Activated CD8-positive, alpha-beta T cell treated with anti-CD3 and anti-CD28 coated beads, Interleukin-2, amount 10 ng/mL, durations not matched to agents 7 days and 5 days (primary cell): Measurements from ENCODE around the gene VSNL1. TPM values are rescaled to one million over a fixed set of nuclear protein-coding genes. Genes with fewer than 3 reads are reported as not detected.

Experiments
- ATAC-seq: fragments of 150-1000 bp; cut with Tn5 transposase; one replicate; pipeline ENCODE4 v1.10.0; 2021; ENCODE audit warnings: moderate library complexity
- CTCF ChIA-PET: fragments of 350-600 bp; sonication (Branson Sonifier 250); formaldehyde crosslinking; loops from one replicate; lab custom pipeline; 2021; ENCODE audit warnings: antibody characterized with exemption; lab: Charles Lee
- POLR2A ChIA-PET: fragments of 350-600 bp; sonication (Branson Sonifier 250); formaldehyde crosslinking; loops from one replicate; lab custom pipeline; 2021; ENCODE audit warnings: antibody characterized with exemption; lab: Charles Lee
- DNase-seq: peaks from one replicate; pipeline ENCODE4 v3.0.0-alpha.2; 2020
- H3K27ac Mint-ChIP-seq: one replicate; pipeline ENCODE4 v1.8.0; 2021; ENCODE audit warnings: mild to moderate bottlenecking, mixed read lengths
- H3K27me3 Mint-ChIP-seq: one replicate; pipeline ENCODE4 v1.8.0; 2021; ENCODE audit warnings: low read depth, mixed read lengths
- H3K36me3 Mint-ChIP-seq: one replicate; pipeline ENCODE4 v1.8.0; 2021; ENCODE audit warnings: low read depth, mixed read lengths
- H3K4me1 Mint-ChIP-seq: one replicate; pipeline ENCODE4 v1.8.0; 2021; ENCODE audit warnings: low read depth, mixed read lengths
- H3K4me3 Mint-ChIP-seq: one replicate; pipeline ENCODE4 v1.8.0; 2021; ENCODE audit warnings: mild to moderate bottlenecking, mixed read lengths
- H3K9me3 Mint-ChIP-seq: one replicate; pipeline ENCODE4 v1.8.0; 2022; ENCODE audit warnings: mixed read lengths; ENCODE audit not compliant: insufficient read depth
- total RNA-seq, 2 experiments: library from RNA; stranded (reverse); gene quantifications; one replicate each; pipeline ENCODE4 v1.2.3, GENCODE V29; 2021

VSNL1 gene
- total RNA-seq, 2 experiments from 2014 or later = not detected

GRCh38 chr2:17606851-17607250 is 66.4 kb downstream of the VSNL1 start:
- Mint-ChIP-seq H3K4me1 (no peaks in the 10 kb centered on the region), H3K36me3 (no peaks in the 10 kb centered on the region), H3K9me3 (no peaks in the 10 kb centered on the region), H3K27me3 (peaks cover 3% of the 10 kb centered on the region), H3K4me3 (no peak overlapping the region), H3K27ac (no peak overlapping the region)
- POLR2A ChIA-PET = no interaction called here
- DNase-seq (no peak), ATAC-seq (no peak)
- CTCF ChIA-PET = no interaction called here

DNA sequence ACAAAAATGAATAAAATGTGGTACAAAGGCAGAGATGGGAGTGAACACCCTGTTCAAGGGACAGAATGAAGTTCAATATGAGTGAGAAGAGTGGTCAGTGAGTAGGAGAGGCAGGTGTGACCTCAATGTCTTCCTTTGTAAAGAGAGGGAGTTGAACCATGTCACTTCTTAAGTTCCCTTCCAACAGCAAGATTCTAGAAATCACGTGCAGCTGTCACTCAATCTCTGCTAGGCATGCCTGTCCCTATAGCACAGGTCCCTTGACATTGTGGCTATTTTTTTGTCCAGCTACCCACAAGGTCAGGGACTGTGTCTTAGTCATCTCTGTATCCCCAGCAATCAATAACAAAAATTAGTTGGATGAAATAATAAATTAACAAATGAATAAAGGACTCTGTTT is 66.9 kb downstream of the VSNL1 start:
- no peak overlapping the region for H3K4me3 Mint-ChIP-seq
- H3K36me3 Mint-ChIP-seq = no peaks in the 10 kb centered on the region
- DNase-seq = no peak
- H3K27ac Mint-ChIP-seq = no peak overlapping the region
- H3K27me3 Mint-ChIP-seq = peaks cover 3% of the 10 kb centered on the region
- H3K9me3 Mint-ChIP-seq = no peaks in the 10 kb centered on the region
- CTCF ChIA-PET = interaction anchor here (0.9 kb wide), 1 partner anchor 64 kb away, joined by 3 read pairs; no protein-coding TSS in a partner anchor
- H3K4me1 Mint-ChIP-seq = no peaks in the 10 kb centered on the region
- POLR2A ChIA-PET = no interaction called here
- no peak for ATAC-seq

GRCh38 chr2:17608251-17608650 is 67.8 kb downstream of the VSNL1 start:
- Mint-ChIP-seq H3K4me3 (no peak overlapping the region), H3K36me3 (no peaks in the 10 kb centered on the region), H3K27ac (no peak overlapping the region), H3K4me1 (no peaks in the 10 kb centered on the region), H3K27me3 (peaks cover 3% of the 10 kb centered on the region), H3K9me3 (no peaks in the 10 kb centered on the region)
- ChIA-PET POLR2A (no interaction called here), CTCF (interaction anchor here (0.9 kb wide), 1 partner anchor 63 kb away, joined by 3 read pairs; no protein-coding TSS in a partner anchor)
- DNase-seq = no peak
- no peak for ATAC-seq

GRCh38 chr2:17610521-17610920 is 70.0 kb downstream of the VSNL1 start:
- CTCF ChIA-PET = no interaction called here
- Mint-ChIP-seq H3K27me3 (peaks cover 3% of the 10 kb centered on the region), H3K27ac (no peak overlapping the region), H3K9me3 (no peaks in the 10 kb centered on the region), H3K36me3 (no peaks in the 10 kb centered on the region), H3K4me1 (no peaks in the 10 kb centered on the region), H3K4me3 (no peak overlapping the region)
- POLR2A ChIA-PET = no interaction called here
- no peak for DNase-seq
- ATAC-seq = no peak

GRCh38 chr2:17611036-17611435 is 70.5 kb downstream of the VSNL1 start:
- Mint-ChIP-seq H3K27me3 (peaks cover 3% of the 10 kb centered on the region), H3K4me3 (no peak overlapping the region), H3K4me1 (no peaks in the 10 kb centered on the region), H3K27ac (no peak overlapping the region), H3K9me3 (no peaks in the 10 kb centered on the region), H3K36me3 (no peaks in the 10 kb centered on the region)
- CTCF ChIA-PET = no interaction called here
- no peak for DNase-seq
- POLR2A ChIA-PET = no interaction called here
- no peak for ATAC-seq

DNA sequence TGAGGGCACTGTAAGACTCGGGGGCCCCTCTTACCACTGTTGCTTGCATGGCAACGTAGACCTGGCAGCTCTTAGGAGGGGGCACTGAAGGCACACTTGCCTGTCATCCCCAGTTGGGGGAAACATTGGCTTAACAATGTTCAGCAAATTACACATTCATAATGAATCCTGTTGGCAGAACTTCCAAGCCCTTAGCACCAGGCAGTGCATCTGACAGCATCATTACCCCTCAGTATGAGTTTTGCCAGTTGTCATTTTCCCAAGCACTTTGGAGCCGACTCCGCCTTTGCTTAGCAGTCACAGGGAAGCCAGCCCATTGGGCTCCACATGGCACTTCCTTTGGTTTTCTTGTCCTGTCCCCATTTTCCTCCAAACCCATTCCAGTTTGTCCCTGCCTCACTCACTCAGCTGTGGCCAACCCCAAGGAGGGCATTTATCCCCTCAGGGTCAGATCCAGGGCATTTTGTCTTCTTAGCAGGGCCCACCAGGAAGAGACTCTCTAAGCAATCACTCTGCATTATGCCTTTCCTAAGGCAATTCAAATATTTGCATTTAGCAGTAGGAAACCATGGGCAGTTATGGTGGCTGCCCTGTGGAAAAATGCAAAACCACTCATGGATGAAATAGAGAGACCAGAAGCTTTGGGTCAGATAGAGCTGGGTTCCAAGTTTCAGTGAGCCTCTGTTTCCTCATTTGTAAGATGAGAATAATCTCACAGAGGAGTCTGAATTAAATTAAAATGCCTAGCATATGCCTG is 73.9 kb downstream of the VSNL1 start:
- CTCF ChIA-PET = no interaction called here
- POLR2A ChIA-PET = no interaction called here
- H3K27ac Mint-ChIP-seq = no peak overlapping the region
- ATAC-seq = no peak
- DNase-seq = no peak
- H3K4me1 Mint-ChIP-seq = no peaks in the 10 kb centered on the region
- no peaks in the 10 kb centered on the region for H3K36me3 Mint-ChIP-seq
- H3K27me3 Mint-ChIP-seq = peaks cover 3% of the 10 kb centered on the region
- no peaks in the 10 kb centered on the region for H3K9me3 Mint-ChIP-seq
- H3K4me3 Mint-ChIP-seq = no peak overlapping the region

- Mint-ChIP-seq H3K27me3 (peaks cover 3% of the 10 kb centered on the region), H3K4me1 (no peaks in the 10 kb centered on the region), H3K9me3 (no peaks in the 10 kb centered on the region), H3K27ac (no peak overlapping the region), H3K36me3 (no peaks in the 10 kb centered on the region), H3K4me3 (no peak overlapping the region)
- DNase-seq (no peak), ATAC-seq (no peak)
- POLR2A ChIA-PET = no interaction called here
- CTCF ChIA-PET = no interaction called here
Measured at GRCh38 chr2:17615147-17615546, 74.7 kb downstream of the VSNL1 start.

DNA sequence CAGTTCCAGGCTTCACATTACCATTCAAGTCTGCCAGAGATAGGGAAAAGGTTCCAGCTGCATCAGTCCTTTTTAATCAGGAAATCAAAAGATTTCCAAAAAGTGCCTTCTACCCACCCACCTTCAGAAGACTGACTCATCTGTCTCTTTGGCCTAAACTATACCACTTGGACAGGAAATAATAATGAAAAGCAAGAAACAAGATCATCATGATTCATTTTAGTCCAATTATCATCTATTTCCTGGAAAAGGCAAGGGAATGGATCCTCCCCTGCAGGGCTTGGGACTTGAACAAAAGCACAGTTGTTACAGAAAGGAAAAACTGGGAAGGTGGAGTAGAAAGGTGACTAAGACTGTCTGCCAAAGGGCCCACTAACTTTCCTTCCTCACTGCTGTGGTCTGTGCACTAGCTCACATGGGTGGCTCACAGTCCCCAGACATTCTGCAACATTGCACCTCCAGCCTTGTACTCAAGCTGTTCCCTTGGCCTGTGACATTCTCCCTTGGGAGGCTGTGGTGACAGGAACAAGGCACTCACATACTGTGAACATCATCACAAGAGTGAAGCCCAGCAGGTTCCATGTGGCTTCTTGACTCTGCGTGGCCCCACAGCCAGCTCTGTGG is 75.3 kb downstream of the VSNL1 start:
- no peak for DNase-seq
- POLR2A ChIA-PET = no interaction called here
- Mint-ChIP-seq H3K36me3 (no peaks in the 10 kb centered on the region), H3K4me3 (no peak overlapping the region), H3K27ac (no peak overlapping the region), H3K9me3 (no peaks in the 10 kb centered on the region), H3K27me3 (no peaks in the 10 kb centered on the region), H3K4me1 (no peaks in the 10 kb centered on the region)
- CTCF ChIA-PET = no interaction called here
- ATAC-seq = no peak

GRCh38 chr2:17616405-17616804 is 75.9 kb downstream of the VSNL1 start:
- H3K27ac Mint-ChIP-seq = no peak overlapping the region
- ATAC-seq = no peak
- DNase-seq = no peak
- H3K4me1 Mint-ChIP-seq = no peaks in the 10 kb centered on the region
- ChIA-PET POLR2A (no interaction called here), CTCF (no interaction called here)
- H3K4me3 Mint-ChIP-seq = no peak overlapping the region
- no peaks in the 10 kb centered on the region for H3K27me3 Mint-ChIP-seq
- H3K9me3 Mint-ChIP-seq = no peaks in the 10 kb centered on the region
- H3K36me3 Mint-ChIP-seq = no peaks in the 10 kb centered on the region

DNA sequence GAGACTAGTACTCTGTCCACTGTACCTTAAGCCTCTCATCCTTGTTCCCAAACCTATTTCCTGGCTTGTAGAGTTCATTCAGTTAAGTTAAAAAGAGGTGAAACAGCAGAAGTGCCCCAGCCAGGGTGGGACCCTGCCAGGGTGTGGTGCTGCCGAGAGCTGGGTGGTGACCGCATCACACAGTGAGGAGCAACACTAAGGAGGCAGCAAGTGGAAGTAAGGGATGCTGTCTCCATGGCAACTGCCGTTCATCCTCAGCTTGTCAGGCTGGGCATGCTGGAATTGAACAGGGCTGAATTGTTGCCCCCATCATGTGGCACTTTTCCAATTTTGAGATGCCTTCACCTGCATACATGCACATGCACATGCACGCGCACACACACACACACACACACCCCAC is 77.0 kb downstream of the VSNL1 start:
- no peaks in the 10 kb centered on the region for H3K27me3 Mint-ChIP-seq
- CTCF ChIA-PET = no interaction called here
- POLR2A ChIA-PET = no interaction called here
- H3K9me3 Mint-ChIP-seq = no peaks in the 10 kb centered on the region
- no peak overlapping the region for H3K27ac Mint-ChIP-seq
- ATAC-seq = no peak
- no peak for DNase-seq
- H3K4me1 Mint-ChIP-seq = no peaks in the 10 kb centered on the region
- H3K4me3 Mint-ChIP-seq = no peak overlapping the region
- H3K36me3 Mint-ChIP-seq = no peaks in the 10 kb centered on the region

DNA sequence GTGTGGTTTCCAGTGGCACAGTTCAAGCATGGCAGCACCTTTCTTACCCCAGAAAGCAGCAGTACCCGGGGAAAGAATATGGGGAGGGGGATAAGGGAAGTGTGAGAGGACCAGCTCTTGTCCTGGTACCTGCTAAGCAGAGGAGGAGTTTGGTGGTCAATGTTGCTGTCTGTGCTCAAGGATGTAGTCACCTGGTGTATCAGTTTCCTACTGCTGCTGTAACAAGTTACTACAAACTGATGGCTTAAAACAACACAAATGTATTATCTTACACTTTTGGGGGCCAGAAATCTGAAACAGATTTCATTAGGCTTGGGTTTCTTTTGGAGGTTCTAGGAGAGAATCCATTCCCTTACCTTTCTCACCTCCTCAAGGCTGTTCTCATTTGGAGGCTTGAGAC is 77.5 kb downstream of the VSNL1 start:
- H3K4me3 Mint-ChIP-seq = no peak overlapping the region
- no peaks in the 10 kb centered on the region for H3K4me1 Mint-ChIP-seq
- no peak for DNase-seq
- ChIA-PET CTCF (no interaction called here), POLR2A (no interaction called here)
- no peaks in the 10 kb centered on the region for H3K36me3 Mint-ChIP-seq
- ATAC-seq = no peak
- H3K27me3 Mint-ChIP-seq = no peaks in the 10 kb centered on the region
- H3K9me3 Mint-ChIP-seq = no peaks in the 10 kb centered on the region
- no peak overlapping the region for H3K27ac Mint-ChIP-seq

DNA sequence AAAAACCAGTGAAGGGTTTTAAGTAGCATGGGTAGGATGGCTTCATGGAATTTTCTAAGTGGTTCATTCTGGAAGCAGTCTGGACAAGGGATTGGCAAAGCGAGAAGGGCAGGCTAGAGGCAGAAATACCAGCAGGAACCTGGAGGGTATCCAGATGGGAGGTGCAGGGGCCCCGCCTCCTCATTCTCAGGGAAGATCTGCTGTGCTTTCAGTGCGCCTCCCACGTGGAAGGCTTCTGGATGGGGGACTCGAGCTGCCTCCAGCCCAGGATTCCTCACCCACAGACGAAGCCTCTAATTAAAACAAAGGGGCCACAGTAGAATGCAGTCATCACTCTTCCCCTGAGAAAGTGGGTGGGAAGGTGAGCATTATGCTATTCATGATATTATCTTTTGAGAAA is 79.8 kb downstream of the VSNL1 start:
- no peaks in the 10 kb centered on the region for H3K9me3 Mint-ChIP-seq
- ATAC-seq = no peak

More for the DNA sequence above, 79.8 kb downstream of the VSNL1 start:
- no peaks in the 10 kb centered on the region for H3K27me3 Mint-ChIP-seq
- H3K4me3 Mint-ChIP-seq = no peak overlapping the region
- H3K27ac Mint-ChIP-seq = no peak overlapping the region
- ChIA-PET POLR2A (no interaction called here), CTCF (no interaction called here)
- no peaks in the 10 kb centered on the region for H3K4me1 Mint-ChIP-seq
- no peaks in the 10 kb centered on the region for H3K36me3 Mint-ChIP-seq
- no peak for DNase-seq
